ENCODE data around the gene RAB40B. TPM values are rescaled to one million over a fixed set of nuclear protein-coding genes. Genes with fewer than 3 reads are reported as not detected.

RAB40B gene
- total RNA-seq, 1 experiment from 2014 or later, result 6.3 TPM

DNA sequence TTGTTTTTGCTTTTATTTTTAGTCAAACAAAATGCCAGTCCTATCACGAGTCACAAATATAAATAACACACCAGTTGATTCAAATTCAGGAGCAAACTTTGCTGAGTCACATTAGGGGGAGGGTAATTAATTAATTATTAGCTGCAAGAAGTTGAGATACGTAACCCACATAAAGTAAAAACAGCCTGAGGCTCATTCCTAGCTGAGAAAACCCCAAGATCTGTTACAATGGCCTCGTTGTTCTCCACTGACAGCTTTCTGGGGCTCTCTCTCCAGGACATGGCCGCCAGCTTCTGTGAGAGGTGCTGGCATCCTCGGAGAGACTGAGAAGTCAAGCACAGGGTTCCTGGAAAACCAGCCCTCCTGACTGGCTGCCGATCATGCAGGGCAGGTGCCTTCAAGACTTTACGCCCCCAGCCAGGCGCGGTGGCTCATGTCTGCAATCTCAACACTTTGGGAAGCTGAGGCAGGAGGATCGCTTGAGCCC is 11.1 kb downstream of the RAB40B start:
- Mint-ChIP-seq H3K9me3 (ENCODE audit: unreplicated experiment) (no peaks in the 10 kb centered on the region), H3K4me1 (ENCODE audit: insufficient read depth, unreplicated experiment) (peaks cover 7% of the 10 kb centered on the region), H3K27me3 (ENCODE audit: insufficient read depth, unreplicated experiment) (no peaks in the 10 kb centered on the region), H3K27ac (ENCODE audit: low read depth, unreplicated experiment) (peak overlapping the region; percentile 19), H3K36me3 (ENCODE audit: insufficient read depth, unreplicated experiment) (peaks cover 6% of the 10 kb centered on the region), H3K4me3 (ENCODE audit: unreplicated experiment) (no peak overlapping the region)
- no peak for DNase-seq (ENCODE audit: unreplicated experiment)
- POLR2A ChIA-PET, result interaction anchor here (1.1 kb wide), 1 partner anchor 9 kb away, joined by 3 read pairs; no protein-coding TSS in a partner anchor
- no TSS peak for BruUV-seq (replicated peaks)
- TF ChIP-seq, protein P1, sequence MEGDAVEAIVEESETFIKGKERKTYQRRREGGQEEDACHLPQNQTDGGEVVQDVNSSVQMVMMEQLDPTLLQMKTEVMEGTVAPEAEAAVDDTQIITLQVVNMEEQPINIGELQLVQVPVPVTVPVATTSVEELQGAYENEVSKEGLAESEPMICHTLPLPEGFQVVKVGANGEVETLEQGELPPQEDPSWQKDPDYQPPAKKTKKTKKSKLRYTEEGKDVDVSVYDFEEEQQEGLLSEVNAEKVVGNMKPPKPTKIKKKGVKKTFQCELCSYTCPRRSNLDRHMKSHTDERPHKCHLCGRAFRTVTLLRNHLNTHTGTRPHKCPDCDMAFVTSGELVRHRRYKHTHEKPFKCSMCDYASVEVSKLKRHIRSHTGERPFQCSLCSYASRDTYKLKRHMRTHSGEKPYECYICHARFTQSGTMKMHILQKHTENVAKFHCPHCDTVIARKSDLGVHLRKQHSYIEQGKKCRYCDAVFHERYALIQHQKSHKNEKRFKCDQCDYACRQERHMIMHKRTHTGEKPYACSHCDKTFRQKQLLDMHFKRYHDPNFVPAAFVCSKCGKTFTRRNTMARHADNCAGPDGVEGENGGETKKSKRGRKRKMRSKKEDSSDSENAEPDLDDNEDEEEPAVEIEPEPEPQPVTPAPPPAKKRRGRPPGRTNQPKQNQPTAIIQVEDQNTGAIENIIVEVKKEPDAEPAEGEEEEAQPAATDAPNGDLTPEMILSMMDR (IDR thresholded peaks at IDR 0.05; ENCODE audit: unreplicated experiment), result no peak
- intact Hi-C loops (cut with micrococcal nuclease), result no loop called here
- CTCF ChIA-PET, result no interaction called here

DNA sequence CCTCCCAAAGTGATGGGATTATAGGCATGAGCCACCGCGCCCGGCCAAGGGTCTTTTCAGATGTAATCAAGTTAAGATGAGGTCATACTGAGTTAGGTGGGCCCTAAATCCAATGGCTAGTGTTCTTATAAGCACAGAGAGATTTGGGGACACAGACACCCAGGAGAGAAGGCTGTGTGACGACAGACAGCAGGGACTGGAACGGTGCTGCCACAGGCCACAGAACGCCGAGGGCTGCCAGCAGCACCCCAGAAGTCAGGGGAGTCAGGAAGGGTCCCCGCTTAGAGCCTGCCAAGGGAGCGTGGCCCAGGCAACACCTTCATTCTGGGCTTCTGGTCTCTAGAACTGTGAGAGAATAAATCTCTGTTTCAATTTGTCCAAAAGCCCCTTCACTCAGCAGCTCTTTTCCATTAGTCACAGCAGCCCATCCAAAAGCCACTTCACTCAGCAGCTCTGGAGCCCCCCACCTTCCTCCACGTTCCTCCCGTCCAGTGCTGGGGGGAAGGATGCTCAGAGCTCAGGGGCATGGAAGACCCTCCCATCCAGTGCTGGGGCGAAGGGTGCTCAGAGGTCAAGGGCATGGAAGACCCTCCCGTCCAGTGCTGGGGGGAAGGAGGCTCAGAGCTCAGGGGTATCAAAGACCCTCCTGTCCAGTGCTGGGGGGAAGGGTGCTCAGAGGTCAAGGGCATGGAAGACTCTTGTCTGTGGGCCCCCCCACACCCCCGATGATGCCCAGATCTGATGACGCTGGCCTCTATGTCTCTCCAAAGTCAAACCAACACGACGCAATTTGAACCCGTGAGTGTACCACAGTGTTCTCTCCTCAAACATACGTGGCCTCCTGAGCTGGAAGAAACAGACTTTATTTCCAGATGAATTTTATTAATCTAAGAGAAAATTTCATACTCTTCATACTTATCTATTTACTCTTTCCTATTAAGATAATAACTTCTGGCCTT is 11.9 kb downstream of the RAB40B start:
- Mint-ChIP-seq H3K4me3 (ENCODE audit: unreplicated experiment) (no peak overlapping the region), H3K9me3 (ENCODE audit: unreplicated experiment) (no peaks in the 10 kb centered on the region), H3K36me3 (ENCODE audit: insufficient read depth, unreplicated experiment) (peaks cover 6% of the 10 kb centered on the region), H3K27me3 (ENCODE audit: insufficient read depth, unreplicated experiment) (no peaks in the 10 kb centered on the region), H3K4me1 (ENCODE audit: insufficient read depth, unreplicated experiment) (peaks cover 7% of the 10 kb centered on the region), H3K27ac (ENCODE audit: low read depth, unreplicated experiment) (peak overlapping the region; percentile 19)
- ChIA-PET POLR2A (interaction anchor here (1.1 kb wide), 1 partner anchor 8 kb away, joined by 3 read pairs; no protein-coding TSS in a partner anchor), CTCF (no interaction called here)
- no peak for DNase-seq (ENCODE audit: unreplicated experiment)
- intact Hi-C loops (cut with micrococcal nuclease), result no loop called here
- no TSS peak for BruUV-seq (replicated peaks)
- TF ChIP-seq, protein P1 (IDR thresholded peaks at IDR 0.05; ENCODE audit: unreplicated experiment), result no peak

- no peaks in the 10 kb centered on the region for H3K27me3 Mint-ChIP-seq (ENCODE audit: insufficient read depth, unreplicated experiment)
- H3K4me1 Mint-ChIP-seq (ENCODE audit: insufficient read depth, unreplicated experiment), result peaks cover 7% of the 10 kb centered on the region
- TF ChIP-seq, protein P1 (IDR thresholded peaks at IDR 0.05; ENCODE audit: unreplicated experiment), result no peak
- POLR2A ChIA-PET, result no interaction called here
- H3K4me3 Mint-ChIP-seq (ENCODE audit: unreplicated experiment), result no peak overlapping the region
- no peaks in the 10 kb centered on the region for H3K9me3 Mint-ChIP-seq (ENCODE audit: unreplicated experiment)
- CTCF ChIA-PET, result no interaction called here
- no peak for DNase-seq (ENCODE audit: unreplicated experiment)
- H3K27ac Mint-ChIP-seq (ENCODE audit: low read depth, unreplicated experiment), result no peak overlapping the region
- intact Hi-C loops (cut with micrococcal nuclease), result no loop called here
- BruUV-seq (replicated peaks), result no TSS peak
- H3K36me3 Mint-ChIP-seq (ENCODE audit: insufficient read depth, unreplicated experiment), result no peaks in the 10 kb centered on the region
Observed at GRCh38 chr17:82685291-82685690, 13.2 kb downstream of the RAB40B start.

DNA sequence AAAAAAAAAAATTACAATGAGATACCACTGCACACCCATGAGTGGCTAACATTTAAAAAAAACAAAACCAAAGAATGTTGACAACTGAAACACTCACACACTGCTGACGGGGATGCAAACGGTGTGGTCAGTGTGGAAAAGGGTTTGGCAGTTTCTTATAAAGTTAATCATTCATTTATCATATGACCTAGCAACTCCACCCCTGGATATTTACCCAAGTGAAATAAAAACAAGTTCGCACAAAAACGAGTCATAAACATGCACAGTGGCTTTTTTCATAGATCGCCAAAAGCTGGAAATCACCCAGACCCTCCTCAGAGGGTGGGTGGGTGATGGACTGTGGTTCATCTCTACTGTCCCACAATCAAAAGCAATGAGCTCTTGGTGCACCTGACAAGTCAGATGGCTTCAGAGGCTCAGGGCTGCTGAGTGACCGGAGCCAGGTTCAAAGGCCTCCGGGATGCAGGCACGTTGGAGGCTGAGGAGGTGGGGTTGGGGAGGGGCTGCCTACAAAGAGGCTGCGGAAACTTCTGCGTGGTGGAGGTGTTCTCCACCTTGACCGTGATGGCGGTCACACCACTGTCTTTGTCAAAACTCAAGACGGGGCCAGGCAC is 14.2 kb downstream of the RAB40B start:
- H3K4me1 Mint-ChIP-seq (ENCODE audit: insufficient read depth, unreplicated experiment), result peaks cover 7% of the 10 kb centered on the region
- H3K27me3 Mint-ChIP-seq (ENCODE audit: insufficient read depth, unreplicated experiment), result no peaks in the 10 kb centered on the region
- H3K27ac Mint-ChIP-seq (ENCODE audit: low read depth, unreplicated experiment), result no peak overlapping the region
- BruUV-seq (replicated peaks), result no TSS peak
- TF ChIP-seq, protein P1 (IDR thresholded peaks at IDR 0.05; ENCODE audit: unreplicated experiment), result no peak
- intact Hi-C loops (cut with micrococcal nuclease), result no loop called here
- no peak for DNase-seq (ENCODE audit: unreplicated experiment)
- H3K36me3 Mint-ChIP-seq (ENCODE audit: insufficient read depth, unreplicated experiment), result no peaks in the 10 kb centered on the region
- POLR2A ChIA-PET, result interaction anchor here (0.7 kb wide), 2 partner anchors 23 to 50 kb away, joined by 3 read pairs; no protein-coding TSS in a partner anchor
- CTCF ChIA-PET, result interaction anchor here (0.6 kb wide), 1 partner anchor 334 kb away, joined by 3 read pairs; no protein-coding TSS in a partner anchor
- H3K4me3 Mint-ChIP-seq (ENCODE audit: unreplicated experiment), result no peak overlapping the region
- H3K9me3 Mint-ChIP-seq (ENCODE audit: unreplicated experiment), result no peaks in the 10 kb centered on the region
